ENCODE measurements around the gene JPH4. TPM values are rescaled to one million over a fixed set of nuclear protein-coding genes. Genes with fewer than 3 reads are reported as not detected.
"Not testable (repeated sequence)": the region's sequence is repeated elsewhere in the genome, so short reads cannot be mapped to it uniquely, and the experiment has no call there.

JPH4 gene
- total RNA-seq, 1 donor from 2014 or later: not detected

- no peaks in the 10 kb centered on the region for H3K9me3 Mint-ChIP-seq
- DNase-seq: no peak
- no peak overlapping the region for H3K27ac Mint-ChIP-seq
- H3K27me3 Mint-ChIP-seq: no peaks in the 10 kb centered on the region
- intact Hi-C loops (cut with micrococcal nuclease): no loop called here
- H3K4me3 Mint-ChIP-seq: no peak overlapping the region
- H3K36me3 Mint-ChIP-seq (ENCODE audit: low read depth): no peaks in the 10 kb centered on the region
- peaks cover 12% of the 10 kb centered on the region for H3K4me1 Mint-ChIP-seq
Observed at GRCh38 chr14:23602181-23603095, 23.8 kb upstream of the JPH4 start.

- Mint-ChIP-seq H3K36me3 (ENCODE audit: low read depth) (no peaks in the 10 kb centered on the region), H3K27me3 (no peaks in the 10 kb centered on the region), H3K4me1 (peaks cover 10% of the 10 kb centered on the region), H3K27ac (no peak overlapping the region), H3K9me3 (no peaks in the 10 kb centered on the region), H3K4me3 (no peak overlapping the region)
- no peak for DNase-seq
- intact Hi-C loops (cut with micrococcal nuclease): no loop called here
Observed at GRCh38 chr14:23601845-23602180, 23.2 kb upstream of the JPH4 start.

- no peak overlapping the region for H3K27ac Mint-ChIP-seq
- intact Hi-C loops (cut with micrococcal nuclease): no loop called here
- DNase-seq: no peak
- no peaks in the 10 kb centered on the region for H3K27me3 Mint-ChIP-seq
- no peaks in the 10 kb centered on the region for H3K9me3 Mint-ChIP-seq
- no peaks in the 10 kb centered on the region for H3K36me3 Mint-ChIP-seq (ENCODE audit: low read depth)
- H3K4me3 Mint-ChIP-seq: no peak overlapping the region
- peaks cover 7% of the 10 kb centered on the region for H3K4me1 Mint-ChIP-seq
Observed at GRCh38 chr14:23601424-23601823, 22.8 kb upstream of the JPH4 start.

- intact Hi-C loops (cut with micrococcal nuclease): no loop called here
- Mint-ChIP-seq H3K9me3 (no peaks in the 10 kb centered on the region), H3K4me3 (no peak overlapping the region)
Observed at GRCh38 chr14:23600806-23601205, 22.2 kb upstream of the JPH4 start.

GRCh38 chr14:23600322-23600707 lies 21.7 kb upstream of the JPH4 start:
- Mint-ChIP-seq H3K9me3 (no peaks in the 10 kb centered on the region), H3K27ac (no peak overlapping the region)

More at GRCh38 chr14:23600806-23601205, 22.2 kb upstream of the JPH4 start:
- H3K36me3 Mint-ChIP-seq (ENCODE audit: low read depth): no peaks in the 10 kb centered on the region
- H3K4me1 Mint-ChIP-seq: peaks cover 4% of the 10 kb centered on the region
- DNase-seq: no peak
- H3K27ac Mint-ChIP-seq: no peak overlapping the region
- H3K27me3 Mint-ChIP-seq: no peaks in the 10 kb centered on the region

GRCh38 chr14:23594191-23594590 lies 15.6 kb upstream of the JPH4 start:
- peaks cover 14% of the 10 kb centered on the region for H3K27me3 Mint-ChIP-seq
- H3K36me3 Mint-ChIP-seq (ENCODE audit: low read depth); DNase-seq; H3K4me3 Mint-ChIP-seq; H3K9me3 Mint-ChIP-seq; H3K4me1 Mint-ChIP-seq; H3K27ac Mint-ChIP-seq; intact Hi-C loops (cut with micrococcal nuclease): not testable (repeated sequence)

More at GRCh38 chr14:23600322-23600707, 21.7 kb upstream of the JPH4 start:
- Mint-ChIP-seq H3K4me3 (no peak overlapping the region), H3K4me1 (no peaks in the 10 kb centered on the region), H3K27me3 (peaks cover 2% of the 10 kb centered on the region), H3K36me3 (ENCODE audit: low read depth) (no peaks in the 10 kb centered on the region)
- intact Hi-C loops (cut with micrococcal nuclease): no loop called here
- DNase-seq: no peak

- H3K4me3 Mint-ChIP-seq: no peak overlapping the region
- intact Hi-C loops (cut with micrococcal nuclease): no loop called here
- peaks cover 24% of the 10 kb centered on the region for H3K27me3 Mint-ChIP-seq
- peaks cover 6% of the 10 kb centered on the region for H3K4me1 Mint-ChIP-seq
- no peak for DNase-seq
- H3K36me3 Mint-ChIP-seq (ENCODE audit: low read depth): no peaks in the 10 kb centered on the region
- no peak overlapping the region for H3K27ac Mint-ChIP-seq
- H3K9me3 Mint-ChIP-seq: no peaks in the 10 kb centered on the region
Observed at GRCh38 chr14:23590198-23590597, 11.6 kb upstream of the JPH4 start.

GRCh38 chr14:23589606-23590005 lies 11.0 kb upstream of the JPH4 start:
- intact Hi-C loops (cut with micrococcal nuclease): loop anchor here (1.0 kb wide), 2 partner anchors 43 to 340 kb away; no protein-coding TSS in a partner anchor
- Mint-ChIP-seq H3K27me3 (peaks cover 19% of the 10 kb centered on the region), H3K9me3 (no peaks in the 10 kb centered on the region), H3K36me3 (ENCODE audit: low read depth) (no peaks in the 10 kb centered on the region), H3K4me1 (peaks cover 6% of the 10 kb centered on the region), H3K27ac (no peak overlapping the region), H3K4me3 (no peak overlapping the region)
- no peak for DNase-seq

- peaks cover 6% of the 10 kb centered on the region for H3K4me1 Mint-ChIP-seq
- peaks cover 21% of the 10 kb centered on the region for H3K27me3 Mint-ChIP-seq
- H3K36me3 Mint-ChIP-seq (ENCODE audit: low read depth): no peaks in the 10 kb centered on the region
- DNase-seq: peak; percentile 92
- no peak overlapping the region for H3K4me3 Mint-ChIP-seq
- H3K9me3 Mint-ChIP-seq: no peaks in the 10 kb centered on the region
- no peak overlapping the region for H3K27ac Mint-ChIP-seq
- intact Hi-C loops (cut with micrococcal nuclease): loop anchor here (1.0 kb wide), 2 partner anchors 43 to 340 kb away; no protein-coding TSS in a partner anchor
Observed at GRCh38 chr14:23588884-23589598, 10.5 kb upstream of the JPH4 start.

- H3K9me3 Mint-ChIP-seq; intact Hi-C loops (cut with micrococcal nuclease): not testable (repeated sequence)
Observed at GRCh38 chr14:23584527-23585203, 6.1 kb upstream of the JPH4 start.

GRCh38 chr14:23583761-23584526 lies 5.4 kb upstream of the JPH4 start:
- intact Hi-C loops (cut with micrococcal nuclease); H3K36me3 Mint-ChIP-seq (ENCODE audit: low read depth); H3K27ac Mint-ChIP-seq; H3K4me3 Mint-ChIP-seq; H3K9me3 Mint-ChIP-seq; DNase-seq; H3K4me1 Mint-ChIP-seq: not testable (repeated sequence)
- peaks cover 37% of the 10 kb centered on the region for H3K27me3 Mint-ChIP-seq

More at GRCh38 chr14:23584527-23585203, 6.1 kb upstream of the JPH4 start:
- H3K36me3 Mint-ChIP-seq (ENCODE audit: low read depth); H3K27ac Mint-ChIP-seq; H3K4me3 Mint-ChIP-seq; DNase-seq; H3K4me1 Mint-ChIP-seq: not testable (repeated sequence)
- peaks cover 33% of the 10 kb centered on the region for H3K27me3 Mint-ChIP-seq

GRCh38 chr14:23582906-23583760 lies 4.5 kb upstream of the JPH4 start:
- H3K27me3 Mint-ChIP-seq: peaks cover 41% of the 10 kb centered on the region
- no peaks in the 10 kb centered on the region for H3K36me3 Mint-ChIP-seq (ENCODE audit: low read depth)
- H3K4me3 Mint-ChIP-seq: no peak overlapping the region
- H3K9me3 Mint-ChIP-seq: no peaks in the 10 kb centered on the region
- no peak for DNase-seq
- peaks cover 4% of the 10 kb centered on the region for H3K4me1 Mint-ChIP-seq
- intact Hi-C loops (cut with micrococcal nuclease): no loop called here
- H3K27ac Mint-ChIP-seq: no peak overlapping the region

- H3K27ac Mint-ChIP-seq: no peak overlapping the region
- H3K27me3 Mint-ChIP-seq: peaks cover 51% of the 10 kb centered on the region
Observed at GRCh38 chr14:23580948-23581281, 2.3 kb upstream of the JPH4 start.

More at GRCh38 chr14:23580948-23581281, 2.3 kb upstream of the JPH4 start:
- DNase-seq: no peak
- Mint-ChIP-seq H3K4me3 (no peak overlapping the region), H3K4me1 (peaks cover 10% of the 10 kb centered on the region), H3K36me3 (ENCODE audit: low read depth) (peaks cover 3% of the 10 kb centered on the region), H3K9me3 (no peaks in the 10 kb centered on the region)
- intact Hi-C loops (cut with micrococcal nuclease): no loop called here
